HG03103 (cell line): ENCODE data around the gene OR8D2.

ENCODE experiments used
- ATAC-seq: cut with Tn5 transposase; IDR thresholded peaks from one replicate; pipeline ENCODE4 v1.9.1; 2021; ENCODE audit warnings: low read depth; ENCODE audit not compliant: unreplicated experiment

Gene OR8D2

DNA sequence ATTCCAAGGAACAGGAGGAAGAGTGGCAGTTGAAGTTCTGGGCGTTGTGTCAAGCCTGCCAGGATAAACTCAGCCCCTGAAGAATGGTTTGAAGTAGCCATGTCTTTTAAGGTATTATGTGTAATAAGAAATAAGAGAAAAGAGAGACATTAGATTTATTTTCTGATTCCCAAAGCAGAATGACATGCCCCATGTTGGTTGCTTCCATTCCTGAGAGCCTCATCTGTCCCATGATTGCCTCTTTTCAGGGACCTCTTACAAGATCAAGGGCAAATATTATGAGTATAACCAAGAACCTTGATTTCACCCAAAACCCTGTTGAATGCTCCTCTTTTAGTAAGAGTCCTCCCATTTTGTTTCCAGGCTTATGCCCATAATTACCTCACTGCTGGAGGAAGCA lies at the start of gene OR8D2:
Gene OR8D2, minus strand, starts transcription at position 101 of the 400 bp plus-strand sequence. Its CDS starts 0 bp downstream, at position 101.
- no peak for ATAC-seq

- ATAC-seq = no peak
Observed at GRCh38 chr11:124359566-124359965, 39.6 kb upstream of the OR8D2 start.

GRCh38 chr11:124346311-124346955 lies 26.4 kb upstream of the OR8D2 start:
- ATAC-seq = no peak

DNA sequence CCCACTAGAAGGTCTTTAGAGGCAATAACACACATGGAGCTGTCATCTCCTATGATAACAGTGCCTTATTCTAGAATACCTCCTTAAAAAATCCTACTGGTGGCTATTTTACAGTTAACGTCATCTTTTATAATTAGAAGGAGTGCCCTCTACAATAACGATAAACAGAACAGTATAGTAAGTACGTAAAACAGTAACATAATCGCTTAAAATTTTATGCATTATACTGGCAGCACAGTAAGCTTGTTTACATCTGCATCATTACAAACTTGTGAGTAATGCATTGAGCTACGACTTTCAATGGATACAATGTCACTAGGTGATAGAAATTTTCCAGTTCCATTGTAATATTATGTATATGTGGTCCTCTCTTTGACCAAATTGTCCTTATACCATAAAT lies 24.3 kb upstream of the OR8D2 start:
- ATAC-seq = no peak

- ATAC-seq = no peak
Observed at GRCh38 chr11:124340142-124340447, 20.1 kb upstream of the OR8D2 start.

DNA sequence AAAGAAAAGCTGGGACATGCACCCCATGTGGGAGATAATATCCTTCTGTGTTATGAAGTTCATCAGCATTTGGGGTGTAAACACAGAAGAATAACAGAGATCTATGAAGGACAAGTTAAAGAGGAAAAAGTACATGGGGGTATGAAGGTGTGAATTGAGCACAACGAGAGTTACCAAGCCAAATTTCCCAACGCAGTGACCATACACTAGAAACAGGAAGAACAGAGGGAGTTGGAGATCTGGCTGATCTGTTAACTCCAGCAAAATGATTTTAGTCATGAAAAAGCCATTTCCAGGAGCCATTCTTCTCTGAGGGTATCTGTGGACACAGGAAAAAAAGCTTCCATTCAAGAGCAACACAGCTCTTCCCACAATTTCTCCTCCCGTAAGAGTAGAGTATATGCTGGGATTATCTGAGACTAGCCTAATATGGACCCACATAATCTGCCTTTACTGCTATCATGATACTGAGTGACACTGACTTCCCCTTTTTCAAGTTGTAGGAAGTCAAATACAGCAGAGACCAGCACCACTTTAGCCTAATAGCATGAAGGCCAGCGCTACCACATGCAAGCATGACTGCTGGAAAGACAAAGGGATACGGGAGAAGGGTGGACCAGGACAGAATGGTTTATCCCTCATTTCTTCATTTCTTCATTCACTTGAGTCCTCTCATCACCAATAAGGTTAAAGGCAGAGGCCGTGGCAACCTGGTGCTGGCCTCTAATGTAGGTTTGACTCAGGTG lies 19.6 kb upstream of the OR8D2 start:
- no peak for ATAC-seq

DNA sequence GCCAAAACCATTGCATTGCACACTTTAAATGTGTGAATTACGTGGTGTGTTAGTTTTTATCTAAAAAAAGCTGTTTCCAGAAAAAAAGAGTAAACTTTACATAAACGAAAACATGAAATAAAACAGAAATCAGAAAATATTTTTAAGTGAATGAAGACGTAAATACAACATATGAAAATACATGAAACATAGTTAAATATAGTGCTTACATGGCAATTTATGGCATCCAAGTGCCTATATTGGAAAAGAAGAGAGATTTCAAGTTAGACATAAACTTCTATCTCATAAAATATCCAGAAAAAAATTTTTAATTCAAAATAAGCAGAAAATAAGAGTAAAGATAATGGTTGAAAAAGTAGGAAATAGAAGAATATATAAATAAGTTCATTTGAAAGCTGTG lies 11.9 kb upstream of the OR8D2 start:
- ATAC-seq = no peak

GRCh38 chr11:124329787-124330478 lies 9.9 kb upstream of the OR8D2 start:
- ATAC-seq = peak; percentile 95

DNA sequence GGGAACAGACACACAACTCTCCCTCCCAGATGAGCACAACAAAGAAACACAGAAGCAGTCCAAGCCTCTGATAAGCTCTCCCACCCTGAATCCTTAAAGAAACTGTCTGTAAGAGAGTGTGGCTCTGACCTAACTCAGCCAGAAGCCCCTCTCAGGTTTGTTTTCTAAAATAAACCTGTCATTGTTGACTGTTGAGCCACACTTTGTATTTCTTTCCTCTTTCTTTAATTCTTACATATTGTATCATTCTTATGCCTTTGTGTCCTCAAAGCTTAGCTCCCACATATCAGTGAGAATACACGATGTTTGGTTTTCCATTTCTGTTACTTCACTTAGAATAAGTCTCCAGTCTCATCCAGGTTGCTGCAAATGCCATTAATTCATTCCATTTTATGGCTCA lies 7.8 kb upstream of the OR8D2 start:
- no peak for ATAC-seq

DNA sequence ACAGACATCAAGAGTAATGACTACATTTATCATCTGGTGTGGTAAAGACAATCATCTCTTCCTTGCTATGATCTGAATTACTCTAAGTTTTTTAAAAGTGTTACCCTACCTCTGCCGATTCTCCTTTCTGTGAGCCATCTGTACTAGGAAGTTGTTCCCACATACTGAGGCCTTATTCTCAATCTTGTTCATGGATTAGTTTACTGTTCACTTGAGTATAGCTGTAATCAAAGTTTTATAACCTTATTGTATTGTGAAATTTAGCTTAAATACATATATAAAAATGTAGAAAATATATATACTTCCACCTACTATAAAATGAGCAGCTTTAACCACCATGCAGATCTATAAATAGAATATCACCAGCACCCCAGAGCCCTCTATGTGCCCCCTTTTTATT lies 2.4 kb upstream of the OR8D2 start:
- no peak for ATAC-seq

DNA sequence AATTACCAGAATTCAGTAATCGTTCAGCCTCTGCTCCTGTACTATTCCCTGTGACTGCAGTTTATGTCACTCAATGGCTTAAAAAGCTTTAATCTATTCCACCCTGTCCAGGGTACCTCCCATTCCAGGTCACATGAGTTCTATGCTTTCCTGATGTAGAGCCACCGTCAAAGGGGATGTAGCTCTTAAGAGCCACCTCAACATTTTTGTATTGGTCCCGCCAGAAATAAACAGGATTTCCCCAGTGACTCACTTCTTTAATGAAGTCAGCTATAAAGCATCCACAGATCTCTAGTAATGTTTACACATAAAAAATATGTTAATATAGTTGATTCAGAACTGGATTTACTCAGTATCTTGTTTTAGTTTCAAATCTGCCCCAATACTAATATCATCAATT lies 4.9 kb downstream of the OR8D2 start:
- ATAC-seq = no peak

DNA sequence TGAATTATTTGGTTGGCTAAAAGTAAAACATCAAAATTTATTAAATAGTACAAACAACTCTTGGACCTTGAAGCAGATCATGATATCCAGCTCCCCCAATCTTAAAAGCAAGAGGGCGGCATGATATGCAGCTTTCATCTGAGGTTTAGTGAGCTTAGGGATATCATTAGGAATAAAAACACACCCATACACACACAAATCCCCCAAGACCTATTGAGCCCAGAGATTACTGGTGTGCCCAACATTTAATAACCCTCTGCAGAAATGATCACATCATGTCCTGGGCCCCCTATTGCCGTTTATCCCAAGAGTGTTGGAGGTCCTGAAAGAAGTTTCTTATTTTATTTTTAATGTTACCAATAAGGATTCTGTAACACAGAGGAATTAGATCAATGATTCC lies 6.1 kb downstream of the OR8D2 start, which contains the start of gene OR8D1:
Gene OR8D1, minus strand, starts transcription at position 101 of the 400 bp plus-strand sequence. CDS start 3,183 bp downstream, outside the sequence.
- ATAC-seq = no peak

- ATAC-seq = no peak
Observed at GRCh38 chr11:124313131-124313530, 6.9 kb downstream of the OR8D2 start.

GRCh38 chr11:124311670-124312069 lies 8.3 kb downstream of the OR8D2 start:
- no peak for ATAC-seq

- no peak for ATAC-seq
Observed at GRCh38 chr11:124311269-124311668, 8.7 kb downstream of the OR8D2 start.

DNA sequence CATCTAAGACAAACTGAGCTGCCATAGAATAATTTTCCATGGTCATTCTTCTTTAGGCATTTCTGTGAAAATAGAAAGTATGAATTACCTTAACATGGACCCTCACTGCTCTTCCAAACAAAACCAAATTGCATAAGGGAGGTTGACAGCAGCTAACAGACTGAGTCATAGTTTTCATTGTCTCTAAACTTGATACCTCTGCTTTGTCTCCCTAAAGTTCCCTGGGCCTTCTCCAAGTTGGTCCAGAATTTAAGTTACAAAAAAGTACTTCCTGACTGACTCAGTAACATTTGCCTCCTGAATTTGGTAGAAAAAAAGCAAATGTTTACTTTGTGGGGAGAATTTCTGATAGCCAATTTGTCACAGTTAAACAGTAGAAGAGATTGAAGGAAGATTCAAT lies 9.3 kb downstream of the OR8D2 start:
- ATAC-seq = no peak

DNA sequence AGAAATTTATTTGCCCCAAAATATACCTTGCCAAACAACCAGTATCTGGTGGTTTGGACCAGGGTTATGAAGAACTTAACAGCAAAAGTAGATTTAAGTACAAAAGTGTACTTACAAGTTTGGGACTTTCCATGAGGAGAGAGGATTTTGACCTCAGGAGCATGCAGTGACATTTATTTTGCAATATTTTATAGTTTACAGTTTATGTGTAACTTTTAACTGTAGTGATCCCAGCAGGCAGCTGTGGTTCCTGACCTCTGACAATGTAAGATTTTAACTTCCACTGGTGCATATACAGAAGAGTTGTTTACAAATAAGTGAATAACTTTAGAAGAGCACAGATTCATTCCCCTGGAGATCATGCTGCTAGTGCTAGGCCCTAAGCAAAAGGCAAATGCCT lies 12.9 kb downstream of the OR8D2 start:
- ATAC-seq = no peak

- ATAC-seq = no peak
Observed at GRCh38 chr11:124302347-124303125, 17.5 kb downstream of the OR8D2 start.

DNA sequence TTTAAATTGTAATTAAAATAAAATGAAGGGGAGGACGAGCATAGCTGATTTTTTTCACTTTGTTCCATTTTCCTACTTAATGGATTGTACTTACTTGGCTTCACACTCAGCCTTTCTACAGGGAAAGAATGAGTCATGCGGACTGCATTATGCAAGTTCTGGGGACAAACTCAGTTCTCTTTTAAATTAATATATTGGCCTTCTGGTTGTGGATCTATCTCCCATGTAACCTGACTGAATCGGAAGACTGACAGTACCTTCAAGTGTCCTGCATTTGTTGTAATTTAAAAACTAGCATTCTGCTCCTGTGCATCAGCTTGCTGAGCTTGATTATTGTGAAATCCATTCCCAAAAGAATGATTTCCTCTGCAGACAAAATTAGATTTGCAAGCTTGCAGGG lies 18.4 kb downstream of the OR8D2 start:
- ATAC-seq = no peak

DNA sequence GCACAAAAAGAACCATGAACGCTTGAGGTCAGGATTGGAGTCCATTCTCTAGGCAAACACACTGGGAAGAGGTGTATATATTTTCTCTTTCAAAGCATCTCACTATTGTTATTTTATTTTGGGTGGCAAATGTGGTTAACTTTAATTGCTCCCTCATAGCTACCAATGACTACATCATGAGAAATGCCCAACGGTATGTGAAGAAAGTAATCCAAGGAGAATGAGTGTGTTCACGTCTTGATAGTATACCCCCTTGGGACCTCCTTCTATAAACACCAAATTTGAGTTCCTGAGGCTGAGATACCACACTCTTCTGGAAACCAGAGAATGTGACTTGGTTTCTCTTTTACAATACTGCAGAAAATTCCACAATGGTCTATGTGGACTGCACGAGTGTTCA lies 22.1 kb downstream of the OR8D2 start:
- no peak for ATAC-seq

DNA sequence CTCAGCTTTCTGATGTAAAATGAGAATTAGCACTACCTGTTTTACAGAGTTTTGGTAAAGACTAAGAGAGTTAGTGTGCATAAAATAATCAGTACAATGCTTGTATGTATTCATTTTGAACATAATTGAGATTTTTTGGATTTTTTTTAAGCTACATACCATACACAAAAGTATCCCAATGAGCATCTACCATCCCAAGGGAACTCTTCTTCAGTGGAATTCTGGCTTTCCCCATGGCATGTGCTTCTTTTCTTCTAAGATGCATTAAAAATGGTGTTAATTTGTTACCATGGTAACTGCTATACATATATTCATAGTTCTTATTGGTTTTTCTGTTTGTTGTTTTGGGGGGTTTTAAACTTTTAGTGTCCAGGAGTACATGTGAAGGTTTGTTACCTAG lies 24.0 kb downstream of the OR8D2 start:
- ATAC-seq = no peak
